HG03460 (cell line): ENCODE measurements around the gene CCDC15.

Experiments
- ATAC-seq: cut with Tn5 transposase; IDR thresholded peaks from one replicate; pipeline ENCODE4 v1.9.1; 2021; ENCODE audit not compliant: unreplicated experiment

The CCDC15 gene, protein sequence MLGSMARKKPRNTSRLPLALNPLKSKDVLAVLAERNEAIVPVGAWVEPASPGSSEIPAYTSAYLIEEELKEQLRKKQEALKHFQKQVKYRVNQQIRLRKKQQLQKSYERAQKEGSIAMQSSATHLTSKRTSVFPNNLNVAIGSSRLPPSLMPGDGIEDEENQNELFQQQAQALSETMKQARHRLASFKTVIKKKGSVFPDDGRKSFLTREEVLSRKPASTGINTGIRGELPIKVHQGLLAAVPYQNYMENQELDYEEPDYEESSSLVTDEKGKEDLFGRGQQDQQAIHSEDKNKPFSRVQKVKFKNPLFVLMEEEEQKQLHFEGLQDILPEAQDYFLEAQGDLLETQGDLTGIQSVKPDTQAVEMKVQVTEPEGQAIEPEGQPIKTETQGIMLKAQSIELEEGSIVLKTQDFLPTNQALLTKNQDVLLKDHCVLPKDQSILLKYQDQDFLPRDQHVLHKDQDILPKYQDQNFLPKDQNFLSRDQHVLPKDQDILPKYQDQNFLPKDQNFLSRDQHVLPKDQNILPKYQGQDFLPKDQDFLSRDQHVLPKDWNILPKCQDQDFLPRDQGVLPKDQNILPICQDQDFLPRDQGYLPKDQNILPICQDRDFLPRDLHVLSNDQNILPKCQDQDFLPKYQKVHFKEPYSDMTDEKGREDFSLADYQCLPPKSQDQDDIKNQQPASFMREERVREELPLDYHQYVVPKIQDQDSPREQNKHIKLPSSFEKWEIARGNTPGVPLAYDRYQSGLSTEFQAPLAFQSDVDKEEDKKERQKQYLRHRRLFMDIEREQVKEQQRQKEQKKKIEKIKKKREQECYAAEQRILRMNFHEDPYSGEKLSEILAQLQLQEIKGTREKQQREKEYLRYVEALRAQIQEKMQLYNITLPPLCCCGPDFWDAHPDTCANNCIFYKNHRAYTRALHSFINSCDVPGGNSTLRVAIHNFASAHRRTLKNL

DNA sequence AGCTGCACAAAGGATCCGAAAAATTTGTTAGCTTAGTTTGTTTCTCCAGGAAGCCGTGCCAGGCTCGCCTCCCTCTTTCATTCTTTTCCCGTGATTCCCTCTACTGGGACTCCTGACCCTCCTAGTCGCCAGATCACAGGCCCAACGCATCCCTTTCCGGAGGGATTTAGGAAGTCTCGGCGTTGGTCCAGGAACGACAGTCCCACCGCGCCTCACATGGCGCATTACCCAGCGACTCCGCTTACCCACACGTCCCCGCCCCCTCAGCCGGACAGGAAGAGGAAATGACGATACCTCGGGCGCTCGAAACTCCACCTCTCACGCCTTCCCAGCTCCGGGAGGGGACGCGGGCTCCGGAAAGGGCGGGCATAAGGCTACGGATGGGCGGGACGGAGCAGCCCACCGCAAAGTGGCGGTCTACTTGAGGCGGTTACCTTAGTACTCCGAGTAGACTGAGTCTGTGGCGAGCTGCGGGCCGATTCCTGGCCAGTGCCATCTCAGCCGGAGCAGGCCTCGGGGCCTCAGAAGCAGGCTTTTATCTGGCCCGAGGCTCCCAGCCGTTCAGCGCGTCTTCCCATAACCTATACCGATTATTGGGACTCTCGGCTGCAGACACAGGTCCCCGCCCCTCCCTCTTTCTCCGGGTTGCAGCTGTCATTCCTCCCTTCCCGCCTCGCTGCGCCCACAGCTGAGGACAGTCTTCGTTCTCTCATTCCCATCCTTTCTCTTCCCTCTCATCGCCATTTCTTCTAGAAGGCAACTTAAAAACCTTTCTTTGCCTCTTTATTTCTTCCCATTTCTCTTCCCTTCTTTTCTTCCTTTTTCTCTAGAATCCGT is at the start of gene CCDC15:
TSS of gene CCDC15 (plus strand) at position 450 of the 837 bp plus-strand sequence. CDS start 531 bp downstream, outside the sequence.
- peak; percentile 100 for ATAC-seq

DNA sequence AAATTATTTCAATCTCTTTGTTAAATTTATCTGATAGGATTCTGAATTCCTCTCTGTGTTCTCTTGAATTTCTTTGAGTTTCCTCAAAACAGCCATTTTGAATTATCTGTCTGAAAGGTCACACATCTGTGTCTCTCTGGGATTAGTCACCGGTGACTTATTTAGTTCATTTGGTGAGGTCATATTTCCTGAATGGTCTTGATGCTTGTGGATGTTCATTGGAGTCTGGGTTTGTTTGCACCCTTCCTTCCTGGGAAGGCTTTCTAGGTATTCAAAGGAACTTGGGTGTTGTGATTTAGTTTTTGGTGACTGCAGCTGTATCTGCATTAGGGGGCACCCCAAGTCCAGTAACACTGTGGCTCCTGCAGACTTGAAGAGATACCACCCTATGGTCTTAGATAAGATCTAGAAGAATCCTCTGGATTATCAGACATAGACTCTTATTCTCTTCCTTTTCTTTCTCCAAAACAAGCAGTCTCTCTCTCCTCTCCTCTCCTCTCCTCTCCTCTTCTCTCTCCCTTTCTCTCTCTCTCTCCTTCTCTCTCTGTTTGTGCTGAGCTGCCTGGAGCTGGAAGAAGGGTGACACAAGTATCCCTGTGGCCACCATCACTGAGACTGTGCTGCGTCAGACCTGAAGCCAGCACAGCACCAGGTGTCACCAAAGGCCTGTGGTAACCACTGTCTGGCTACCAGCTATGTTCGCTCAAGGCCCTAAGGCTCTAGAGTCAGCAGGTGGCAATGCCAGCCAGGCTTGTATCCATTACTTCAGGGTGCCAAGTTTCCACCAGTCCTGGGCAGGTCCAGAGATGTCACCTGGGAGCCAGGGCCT is 38.2 kb upstream of the CCDC15 start:
- ATAC-seq, result no peak

DNA sequence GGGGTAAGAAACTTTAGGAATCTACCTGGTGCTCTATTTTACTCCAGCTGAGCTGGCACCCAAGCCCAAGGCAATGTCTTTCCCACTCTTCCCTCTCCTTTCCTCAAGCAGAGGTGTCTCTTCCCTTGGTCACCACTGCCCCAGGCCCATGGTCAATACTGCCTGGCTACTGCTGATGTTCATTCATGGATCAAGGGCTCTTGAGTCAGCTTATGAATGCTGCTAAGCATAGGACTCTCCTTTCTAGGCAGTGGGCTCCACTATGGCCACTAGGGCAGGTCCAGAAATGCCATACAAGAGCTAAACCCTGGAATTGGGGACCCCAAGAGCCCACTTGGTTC is 37.7 kb upstream of the CCDC15 start:
- no peak for ATAC-seq

DNA sequence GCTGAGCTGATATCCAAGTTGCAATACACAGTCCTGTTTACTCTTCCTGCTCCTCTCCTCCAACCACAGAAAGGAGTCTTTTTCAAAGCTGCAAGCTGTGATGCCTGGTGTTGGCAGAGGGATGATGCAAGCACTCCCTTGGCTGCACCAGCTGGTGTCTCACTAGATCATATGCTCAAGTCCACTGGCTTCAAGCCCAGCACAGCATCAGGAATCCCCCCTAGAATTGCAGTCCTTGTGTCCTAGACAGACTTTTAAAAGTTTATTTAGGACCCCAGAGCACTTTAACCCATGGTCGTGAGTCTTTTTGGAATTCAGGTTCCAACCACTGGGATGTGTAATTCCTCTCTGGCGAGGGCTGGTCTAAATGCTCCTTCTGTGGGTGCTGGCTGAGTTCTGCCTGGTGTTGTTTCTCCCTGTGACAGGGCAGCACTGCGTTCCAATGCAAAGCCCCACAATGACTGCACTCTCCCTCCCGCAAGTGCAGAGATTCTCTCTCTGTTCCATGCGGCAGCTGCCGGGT is 36.8 kb upstream of the CCDC15 start:
- no peak for ATAC-seq

DNA sequence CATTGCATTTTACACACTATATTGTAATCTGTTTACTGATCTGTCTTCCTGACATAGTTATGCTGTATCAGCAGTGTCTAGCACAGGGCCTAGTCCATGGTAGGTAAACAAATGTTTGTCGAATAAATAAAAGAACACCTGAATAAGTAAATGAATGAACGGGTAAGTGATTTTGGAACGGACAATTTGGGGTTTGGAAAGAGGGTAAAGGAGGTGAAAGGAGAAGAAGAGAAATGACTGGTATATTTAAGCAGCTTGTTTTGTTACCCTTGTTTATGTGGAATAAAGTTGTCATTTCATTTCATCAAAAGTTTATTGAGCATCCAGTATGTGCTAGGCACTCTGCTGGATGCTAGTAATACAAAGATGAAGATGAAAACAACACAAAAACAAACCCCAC is 35.1 kb upstream of the CCDC15 start, which contains the start of gene HEPN1:
TSS of gene HEPN1 (plus strand) at position 301 of the 400 bp plus-strand sequence.
- no peak for ATAC-seq

DNA sequence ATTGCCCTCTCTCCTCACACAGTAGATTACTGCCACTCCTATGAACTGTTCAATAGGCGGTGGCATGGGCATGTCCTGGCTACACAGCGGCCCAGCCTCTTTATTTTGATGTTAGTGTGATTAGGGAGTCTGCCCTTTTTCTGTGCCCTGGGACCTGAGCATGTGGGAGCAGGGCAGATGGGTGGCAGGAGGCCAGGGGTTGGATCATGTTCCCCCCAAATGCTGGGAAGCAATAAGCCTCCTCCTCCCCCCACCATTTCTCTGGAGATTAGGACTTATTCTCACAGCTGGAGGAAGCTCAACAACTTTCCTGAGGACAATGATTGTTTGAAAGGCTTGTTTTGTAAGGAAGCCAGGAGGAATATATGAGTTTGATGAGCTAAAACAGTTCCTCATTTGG is 34.1 kb upstream of the CCDC15 start:
- no peak for ATAC-seq

DNA sequence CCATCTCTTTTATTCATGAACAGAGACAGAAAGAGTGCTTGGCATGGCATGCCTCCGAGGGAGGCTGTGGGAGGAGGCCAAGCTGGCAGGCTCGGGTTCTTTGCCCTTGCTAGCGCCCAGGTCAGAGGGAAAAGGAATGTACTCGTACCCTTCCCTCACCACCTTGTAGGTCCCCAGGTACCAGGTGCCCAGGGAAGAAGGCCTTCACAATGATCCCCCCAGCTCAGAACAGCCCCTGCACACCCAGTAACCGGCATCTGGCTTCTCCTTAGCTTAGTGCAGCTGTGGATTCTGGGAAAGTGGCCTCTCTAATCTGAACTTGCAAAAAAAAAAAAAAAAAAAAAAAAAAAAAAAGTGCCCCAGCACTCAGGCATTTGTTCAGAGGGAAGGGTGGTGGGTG is 33.6 kb upstream of the CCDC15 start:
- no peak for ATAC-seq

DNA sequence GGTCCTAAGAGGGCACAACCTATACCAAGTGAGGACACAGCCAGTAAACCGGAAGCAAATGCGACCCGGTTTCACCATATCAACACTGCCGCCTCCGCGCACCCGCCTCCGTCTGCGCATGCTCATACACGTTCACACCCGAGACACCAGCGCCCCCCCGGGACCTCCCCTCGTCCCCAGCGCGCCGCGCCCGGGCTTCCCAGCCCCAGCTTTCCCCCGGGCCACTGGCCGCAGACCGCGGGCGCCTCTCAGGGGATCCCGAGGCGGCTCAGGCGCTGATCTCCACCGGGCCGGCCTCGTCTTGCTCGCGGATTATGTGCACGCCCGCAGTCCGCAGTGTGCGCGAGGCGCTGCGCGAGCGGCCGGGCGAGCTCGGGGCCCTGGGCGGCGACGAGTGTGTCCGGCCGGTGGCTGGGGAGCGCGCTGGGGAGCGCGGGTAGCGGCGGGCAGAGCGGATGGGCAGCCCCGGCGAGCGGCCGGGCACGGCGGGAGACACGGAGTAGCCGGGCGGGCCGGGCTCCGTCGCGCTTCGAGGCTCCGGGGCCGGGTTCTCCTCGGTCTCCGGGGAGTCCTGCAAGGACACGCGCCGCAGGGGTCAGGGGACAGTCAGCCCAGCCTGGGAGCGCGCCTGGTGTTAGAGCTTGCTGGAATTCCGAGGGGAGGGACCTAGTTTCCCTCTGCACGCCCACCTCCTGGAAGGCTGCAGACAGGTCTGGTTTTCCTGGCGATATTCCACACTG is 33.0 kb upstream of the CCDC15 start:
- ATAC-seq, result peak; percentile 64

DNA sequence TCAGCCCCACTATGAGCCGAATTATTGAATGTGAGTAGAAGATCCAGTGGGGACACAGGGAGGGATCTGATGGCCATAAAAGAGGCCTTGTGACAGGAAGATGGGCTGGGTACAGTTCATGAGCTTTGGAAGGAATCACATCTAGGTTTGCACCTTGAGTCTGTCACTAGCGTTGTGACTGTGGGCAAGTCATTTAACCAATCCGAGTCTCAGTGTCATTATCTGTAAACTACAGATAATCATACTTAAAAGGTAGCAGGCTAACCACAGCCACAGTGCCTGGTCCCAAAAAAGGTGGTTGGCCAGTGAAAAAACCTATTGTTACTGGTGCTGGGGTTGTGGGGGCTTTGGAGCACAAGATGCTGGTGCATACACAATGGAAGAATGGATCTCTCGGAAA is 31.2 kb upstream of the CCDC15 start:
- ATAC-seq, result no peak

DNA sequence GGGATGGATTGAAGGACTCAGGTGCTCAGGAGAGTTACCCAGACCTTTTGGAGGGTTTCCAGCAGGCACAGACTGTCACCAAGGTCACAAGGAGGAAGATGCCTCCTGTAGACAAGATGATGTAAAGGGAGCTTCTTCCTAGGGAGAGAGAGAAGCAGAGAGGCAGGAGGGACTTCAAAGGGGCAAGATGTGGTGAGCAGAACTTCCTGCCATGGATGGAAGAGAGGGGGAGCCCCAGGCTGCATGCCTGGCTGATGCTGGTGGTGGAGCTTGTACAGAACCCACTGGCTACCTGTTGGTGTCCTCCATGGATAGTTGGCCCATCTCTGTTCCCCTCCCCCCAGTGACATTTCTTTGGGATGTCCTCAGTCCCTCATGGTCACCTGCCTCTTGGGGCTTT is 30.7 kb upstream of the CCDC15 start:
- no peak for ATAC-seq

DNA sequence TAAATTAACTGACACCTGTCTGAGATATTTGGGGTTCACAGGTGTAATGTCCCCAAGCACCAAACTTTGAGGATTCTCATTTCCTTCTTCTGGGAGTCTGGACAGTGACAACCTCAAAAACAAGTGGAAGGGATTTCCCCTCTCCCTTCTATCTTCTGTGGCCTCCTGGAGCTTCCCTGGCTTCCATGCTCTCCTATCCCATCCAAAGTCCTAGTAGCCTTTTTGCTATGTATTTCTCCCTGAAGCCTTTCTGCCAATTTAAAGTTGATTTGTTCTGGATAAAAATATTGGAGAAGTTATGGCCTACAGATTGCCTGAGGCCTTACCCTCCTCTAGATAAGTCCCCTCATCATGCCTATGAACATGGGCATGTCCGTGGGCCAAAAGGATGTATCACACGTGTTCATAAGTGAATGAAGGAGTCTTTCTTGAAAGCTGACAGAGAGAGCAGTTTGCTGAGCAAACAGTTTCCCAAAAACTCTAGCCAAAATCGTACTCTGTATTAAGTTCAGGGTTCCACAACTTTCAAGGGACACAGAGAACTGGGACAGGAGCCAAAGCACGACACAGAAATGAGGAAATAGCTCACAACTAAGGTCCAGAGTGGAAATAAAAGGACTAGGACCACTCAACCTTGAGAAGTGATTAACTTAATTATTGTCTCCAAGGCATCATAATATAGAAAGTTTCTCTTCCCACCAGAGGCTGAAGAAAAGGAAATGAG is 24.9 kb upstream of the CCDC15 start:
- no peak for ATAC-seq

DNA sequence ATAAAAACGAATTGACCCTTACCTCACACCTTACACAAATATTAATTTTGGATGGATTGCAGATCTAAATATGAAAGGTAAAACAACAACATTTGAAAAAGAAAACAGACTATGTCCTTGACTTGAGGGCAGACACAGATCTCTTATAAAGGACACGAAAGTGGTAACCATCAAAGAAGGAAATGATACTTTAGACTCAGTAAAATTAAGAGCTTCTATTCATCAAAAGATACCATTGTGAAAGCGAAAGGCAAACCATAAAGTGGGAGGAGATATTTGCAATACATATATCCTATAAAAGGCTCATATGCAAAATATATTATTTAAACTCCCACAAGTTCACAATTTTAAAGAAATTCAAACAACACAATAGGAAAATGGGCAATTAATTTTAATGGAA is 23.2 kb upstream of the CCDC15 start:
- no peak for ATAC-seq

DNA sequence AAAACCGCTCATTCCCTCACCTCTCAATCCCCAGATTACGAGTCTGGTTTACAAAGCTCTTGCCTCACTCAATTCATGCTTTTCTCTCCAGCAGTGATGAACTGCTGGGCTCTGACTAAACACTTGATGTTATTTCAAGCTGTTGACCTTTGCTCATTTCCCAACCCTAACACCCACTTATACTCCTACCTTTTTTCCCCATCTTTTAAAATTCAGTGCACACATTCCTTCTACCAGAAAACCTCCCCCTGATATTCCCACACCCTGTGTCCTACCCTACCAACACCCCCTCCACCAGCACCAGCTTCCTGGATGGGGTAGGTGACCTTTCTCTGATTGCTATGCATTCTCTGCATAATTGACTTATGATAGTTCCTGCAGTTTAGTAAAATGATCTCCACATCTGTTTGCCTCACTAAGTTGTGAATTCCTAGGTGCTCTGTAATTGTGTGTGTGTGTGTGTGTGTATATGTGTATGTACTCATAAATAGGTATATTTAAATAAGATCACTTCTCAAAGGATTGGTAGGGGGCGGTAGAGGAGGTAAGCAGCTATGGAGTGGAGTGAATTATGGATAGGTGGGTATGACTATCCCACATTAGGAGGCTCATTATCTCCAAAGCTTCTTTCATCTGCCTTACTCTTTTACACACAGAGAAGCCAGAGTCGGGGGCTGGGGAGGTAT is 19.0 kb upstream of the CCDC15 start:
- no peak for ATAC-seq

DNA sequence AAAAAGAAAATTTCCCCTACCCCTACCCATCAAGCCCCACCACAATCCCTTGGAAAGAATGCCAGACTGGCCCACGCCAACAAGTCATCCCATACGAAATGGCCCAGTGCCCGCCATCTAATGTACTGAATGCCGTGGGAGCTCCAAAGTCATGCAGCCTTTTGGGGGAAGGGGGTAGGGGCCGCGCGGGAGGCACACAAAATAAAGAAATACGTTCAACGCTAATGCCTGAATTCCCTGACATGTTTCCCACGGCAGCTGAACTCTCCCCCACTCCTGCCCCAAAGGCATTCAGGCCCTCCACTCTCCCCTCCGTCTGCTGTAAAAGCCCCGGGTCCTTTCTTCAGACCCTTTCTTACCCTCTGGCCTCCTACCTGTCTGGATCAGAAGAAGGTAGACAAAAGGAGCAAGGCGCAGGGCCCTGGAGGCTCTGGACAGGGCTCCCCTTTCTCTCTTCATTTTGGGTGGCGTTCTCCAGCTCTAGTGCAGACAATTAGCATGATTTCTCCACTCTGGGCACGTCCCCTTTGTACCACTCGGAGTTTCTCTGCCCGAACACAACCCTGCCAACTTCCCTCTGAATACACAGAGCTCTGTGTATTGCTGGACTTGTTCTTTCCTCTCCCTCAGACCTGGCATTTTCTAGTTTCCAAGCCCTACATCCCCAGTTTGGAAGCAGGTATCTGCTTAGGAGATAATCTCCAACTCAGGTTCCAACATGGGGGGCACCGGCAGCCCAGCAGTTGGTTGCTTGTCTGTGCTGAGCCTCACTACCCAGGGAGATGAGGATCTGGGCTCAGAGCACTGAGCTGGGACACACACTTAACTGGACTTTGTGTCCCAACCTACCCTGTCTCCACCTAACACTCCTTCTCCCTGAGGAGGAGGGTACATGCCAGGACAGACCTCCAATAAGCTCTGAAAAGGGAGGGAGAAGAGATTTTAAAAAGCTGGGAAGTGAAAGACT is 18.2 kb upstream of the CCDC15 start, which contains the start of gene HEPACAM:
TSS of gene HEPACAM (minus strand) at position 500 of the 967 bp plus-strand sequence. CDS start at position 459, 41 bp downstream.
- ATAC-seq, result no peak

DNA sequence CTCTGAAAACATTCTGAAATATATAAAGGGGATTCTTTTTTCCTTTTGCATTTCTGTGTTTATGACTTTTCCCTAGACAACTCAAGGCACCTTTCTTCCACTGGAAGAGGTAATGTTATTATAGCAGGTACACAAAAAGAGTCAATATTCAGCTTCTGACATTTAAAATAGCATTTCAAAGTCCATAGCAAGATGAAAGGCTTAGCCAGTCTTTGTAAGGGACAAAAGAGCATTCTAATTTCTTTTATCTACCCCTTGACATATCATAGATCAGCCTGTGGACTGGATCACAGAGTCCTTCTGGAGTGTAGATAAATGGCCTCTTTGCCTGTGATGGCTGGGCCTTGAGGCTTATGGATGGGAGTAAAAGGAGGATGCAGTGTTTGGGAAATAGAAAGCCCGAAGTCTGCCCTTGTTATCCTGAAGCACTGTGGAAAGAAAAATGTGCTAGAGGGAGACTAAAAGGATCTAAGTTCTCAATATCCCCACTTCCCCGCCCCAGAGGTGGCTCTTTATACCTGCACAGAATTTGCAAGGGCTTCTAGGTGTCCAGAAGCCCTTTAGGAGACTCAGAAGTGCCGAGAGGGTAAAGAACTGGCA is 16.6 kb upstream of the CCDC15 start:
- no peak for ATAC-seq

DNA sequence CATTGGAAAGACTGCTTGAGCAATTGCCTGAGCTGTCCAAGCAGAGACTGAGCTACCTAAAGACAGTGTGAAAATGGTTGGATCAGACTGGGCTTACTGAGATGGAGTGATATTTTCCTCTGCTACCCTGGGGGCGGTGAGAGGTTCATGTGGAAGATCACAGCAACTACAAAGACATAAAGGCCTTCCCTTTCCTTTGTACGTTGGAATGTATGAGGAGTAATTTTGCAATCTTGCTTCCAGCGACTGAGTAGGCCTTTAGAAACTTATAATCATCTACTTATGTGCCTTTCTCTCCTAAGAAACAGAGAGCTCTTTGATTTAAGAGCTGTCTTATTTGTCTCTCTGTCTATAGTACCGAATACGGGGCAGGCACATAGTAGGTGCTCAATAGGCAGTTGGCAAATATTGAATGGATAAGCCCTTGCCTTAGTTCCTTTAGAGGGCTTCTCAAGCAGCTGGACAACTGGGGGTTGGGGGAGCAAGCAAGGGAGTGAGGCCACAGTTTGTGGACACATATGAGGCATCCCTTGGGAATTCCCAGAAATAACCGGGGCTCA is 15.7 kb upstream of the CCDC15 start:
- ATAC-seq, result no peak
